Measurements from ENCODE around the gene FOXC2. TPM values are rescaled to one million over a fixed set of nuclear protein-coding genes. Genes with fewer than 3 reads are reported as not detected.

Gene FOXC2
- total RNA-seq, 4 donors from 2014 or later = 0.38 TPM; not detected in 3

- TF ChIP-seq, protein P1, sequence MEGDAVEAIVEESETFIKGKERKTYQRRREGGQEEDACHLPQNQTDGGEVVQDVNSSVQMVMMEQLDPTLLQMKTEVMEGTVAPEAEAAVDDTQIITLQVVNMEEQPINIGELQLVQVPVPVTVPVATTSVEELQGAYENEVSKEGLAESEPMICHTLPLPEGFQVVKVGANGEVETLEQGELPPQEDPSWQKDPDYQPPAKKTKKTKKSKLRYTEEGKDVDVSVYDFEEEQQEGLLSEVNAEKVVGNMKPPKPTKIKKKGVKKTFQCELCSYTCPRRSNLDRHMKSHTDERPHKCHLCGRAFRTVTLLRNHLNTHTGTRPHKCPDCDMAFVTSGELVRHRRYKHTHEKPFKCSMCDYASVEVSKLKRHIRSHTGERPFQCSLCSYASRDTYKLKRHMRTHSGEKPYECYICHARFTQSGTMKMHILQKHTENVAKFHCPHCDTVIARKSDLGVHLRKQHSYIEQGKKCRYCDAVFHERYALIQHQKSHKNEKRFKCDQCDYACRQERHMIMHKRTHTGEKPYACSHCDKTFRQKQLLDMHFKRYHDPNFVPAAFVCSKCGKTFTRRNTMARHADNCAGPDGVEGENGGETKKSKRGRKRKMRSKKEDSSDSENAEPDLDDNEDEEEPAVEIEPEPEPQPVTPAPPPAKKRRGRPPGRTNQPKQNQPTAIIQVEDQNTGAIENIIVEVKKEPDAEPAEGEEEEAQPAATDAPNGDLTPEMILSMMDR (IDR thresholded peaks at IDR 0.05; ENCODE audit: low read depth) = no peak
These were observed 48.1 kb downstream of the FOXC2 start for GRCh38 chr16:86614699-86615098.

- TF ChIP-seq, protein P1 (IDR thresholded peaks at IDR 0.05; ENCODE audit: low read depth) = no peak
These were observed 50.3 kb downstream of the FOXC2 start for GRCh38 chr16:86616906-86617305.

DNA sequence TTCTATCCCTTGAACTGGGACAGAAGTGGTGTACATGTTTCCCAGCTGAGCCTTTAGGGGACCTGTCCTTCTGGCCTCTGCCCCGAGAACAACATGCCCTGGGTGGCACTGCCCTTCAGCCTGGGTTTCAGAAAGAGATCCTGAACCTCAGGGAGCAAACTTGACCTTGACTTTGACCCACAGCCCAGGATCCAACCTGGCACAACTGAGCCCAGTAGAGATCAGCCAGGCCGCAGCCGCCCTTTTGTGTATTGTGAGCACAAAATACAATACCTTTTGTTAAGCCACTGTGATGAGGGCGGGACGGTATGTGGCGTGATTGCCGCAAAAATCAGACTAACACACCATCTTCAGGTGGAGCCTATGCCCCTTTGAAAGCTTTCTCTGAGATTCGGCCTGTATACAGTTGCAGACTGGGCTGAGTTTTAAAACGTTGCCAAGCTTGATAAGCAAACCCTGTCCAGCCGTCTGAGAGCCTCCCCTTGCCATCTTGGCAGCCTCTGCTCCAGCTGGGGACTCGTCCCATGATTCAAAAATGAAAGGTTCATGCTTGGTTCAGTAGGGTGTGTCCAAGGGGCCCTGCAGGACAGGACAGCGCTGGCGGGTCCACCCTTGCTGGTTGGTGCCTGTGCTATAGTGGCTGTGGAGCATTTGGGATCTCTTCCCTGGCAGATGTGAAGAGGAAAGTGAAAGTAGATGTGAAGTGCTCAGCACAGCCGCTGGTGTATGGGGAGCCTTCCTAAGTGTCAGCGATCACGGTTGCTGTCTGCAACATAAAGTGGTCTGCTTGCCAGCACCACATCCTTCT is 52.0 kb downstream of the FOXC2 start:
- TF ChIP-seq, protein P1 (IDR thresholded peaks at IDR 0.05; ENCODE audit: low read depth) = no peak

Other genes with a start within 250 kb of the FOXC2 start
- gene FOXF1, start 56.3 kb upstream of the FOXC2 start, total RNA-seq = under 1 TPM in 2 of 4 donors, not detected in 2; 0.44 to 0.98 TPM
- gene MTHFSD, start 11.6 kb upstream of the FOXC2 start, total RNA-seq = 10 to 100 TPM in 3 of 4 donors, 1 to 10 TPM in 1; 9.0 to 23.2 (median 16.1) TPM
- gene FOXL1, start 11.7 kb downstream of the FOXC2 start, total RNA-seq = not detected

All from subcutaneous adipose tissue (tissue), 4 donors.